ENCODE measurements around the gene CIART. TPM values are rescaled to one million over a fixed set of nuclear protein-coding genes. Genes with fewer than 3 reads are reported as not detected.
"Not testable (repeated sequence)": the region's sequence is repeated elsewhere in the genome, so short reads cannot be mapped to it uniquely, and the experiment has no call there.

The CIART gene
- total RNA-seq, 4 donors from 2014 or later = 3.5 to 28.3 (median 14.2) TPM

DNA sequence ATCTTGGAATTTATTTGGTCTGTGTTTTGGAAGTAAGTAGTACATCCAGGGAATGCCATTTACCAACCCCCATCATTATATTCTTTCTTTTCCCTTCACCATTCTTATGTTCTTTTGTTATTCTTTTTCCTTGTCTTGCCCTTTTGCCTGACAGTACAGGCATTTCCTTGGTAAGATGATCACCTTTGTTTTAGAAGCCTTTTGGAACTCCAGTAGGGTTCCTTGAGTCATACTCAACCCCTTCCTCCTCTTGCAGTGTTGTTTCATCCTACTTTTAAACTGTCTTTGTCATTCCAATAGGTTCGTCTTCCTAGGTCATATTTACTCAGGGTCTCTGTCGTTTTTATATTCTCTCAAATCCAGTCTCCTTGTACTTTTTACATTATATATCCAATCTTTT, 20.5 kb downstream of the CIART start:
- no peak for ATAC-seq
- 68% methylated on average over 2 of the region's 2 CpGs; no CpG with 5 or more reads in 1 of the 2 donors for WGBS, 2 donors (ENCODE audit: low coverage in 1 of 2)
- Histone ChIP-seq H3K27me3 (no peaks in the 10 kb centered on the region), H3K36me3 (peaks cover 0 to 88% of the 10 kb centered on the region in 2 donors), H3K9me3 (no peaks in the 10 kb centered on the region), H3K4me1 (peaks cover 0 to 22% (median 4%) of the 10 kb centered on the region in 3 donors), H3K4me3 (no peak overlapping the region), H3K27ac (peak overlapping the region; percentile 73 to 88 (median 81))
- TF ChIP-seq, protein P1, sequence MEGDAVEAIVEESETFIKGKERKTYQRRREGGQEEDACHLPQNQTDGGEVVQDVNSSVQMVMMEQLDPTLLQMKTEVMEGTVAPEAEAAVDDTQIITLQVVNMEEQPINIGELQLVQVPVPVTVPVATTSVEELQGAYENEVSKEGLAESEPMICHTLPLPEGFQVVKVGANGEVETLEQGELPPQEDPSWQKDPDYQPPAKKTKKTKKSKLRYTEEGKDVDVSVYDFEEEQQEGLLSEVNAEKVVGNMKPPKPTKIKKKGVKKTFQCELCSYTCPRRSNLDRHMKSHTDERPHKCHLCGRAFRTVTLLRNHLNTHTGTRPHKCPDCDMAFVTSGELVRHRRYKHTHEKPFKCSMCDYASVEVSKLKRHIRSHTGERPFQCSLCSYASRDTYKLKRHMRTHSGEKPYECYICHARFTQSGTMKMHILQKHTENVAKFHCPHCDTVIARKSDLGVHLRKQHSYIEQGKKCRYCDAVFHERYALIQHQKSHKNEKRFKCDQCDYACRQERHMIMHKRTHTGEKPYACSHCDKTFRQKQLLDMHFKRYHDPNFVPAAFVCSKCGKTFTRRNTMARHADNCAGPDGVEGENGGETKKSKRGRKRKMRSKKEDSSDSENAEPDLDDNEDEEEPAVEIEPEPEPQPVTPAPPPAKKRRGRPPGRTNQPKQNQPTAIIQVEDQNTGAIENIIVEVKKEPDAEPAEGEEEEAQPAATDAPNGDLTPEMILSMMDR (IDR thresholded peaks at IDR 0.05) = no peak
- TF ChIP-seq EP300 (IDR thresholded peaks at IDR 0.05) (no peak), POLR2AphosphoS5 (IDR thresholded peaks at IDR 0.05) (no peak), POLR2A (IDR thresholded peaks at IDR 0.05) (no peak)

DNA sequence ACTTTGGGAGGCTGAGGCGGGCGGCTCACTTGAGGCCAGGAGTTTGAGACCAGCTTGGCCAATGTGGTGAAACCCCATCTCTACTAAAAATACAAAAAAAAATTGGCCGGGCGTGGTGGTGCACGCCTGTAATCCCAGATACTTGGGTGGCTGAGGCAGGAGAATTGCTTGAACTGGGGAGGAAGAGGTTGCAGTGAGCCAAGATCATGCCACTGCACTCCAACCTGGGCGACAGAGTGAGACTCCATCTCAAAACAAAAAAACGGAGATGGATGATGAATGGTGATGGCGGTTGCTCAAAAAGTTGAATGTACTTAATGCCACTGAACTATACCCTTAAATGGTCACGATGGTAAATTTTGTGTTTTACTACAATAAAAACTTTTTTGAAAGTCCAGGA, 26.2 kb downstream of the CIART start:
- WGBS, 2 donors (ENCODE audit: low coverage in 1 of 2) = 81 to 82% methylated on average over 4 to 9 of the region's 9 CpGs
- H3K9me3 ChIP-seq, H3K4me3 ChIP-seq, H3K27ac ChIP-seq, H3K4me1 ChIP-seq, ATAC-seq, H3K27me3 ChIP-seq: not testable (repeated sequence)
- H3K36me3 ChIP-seq = peaks cover 0 to 63% of the 10 kb centered on the region in 2 donors

DNA sequence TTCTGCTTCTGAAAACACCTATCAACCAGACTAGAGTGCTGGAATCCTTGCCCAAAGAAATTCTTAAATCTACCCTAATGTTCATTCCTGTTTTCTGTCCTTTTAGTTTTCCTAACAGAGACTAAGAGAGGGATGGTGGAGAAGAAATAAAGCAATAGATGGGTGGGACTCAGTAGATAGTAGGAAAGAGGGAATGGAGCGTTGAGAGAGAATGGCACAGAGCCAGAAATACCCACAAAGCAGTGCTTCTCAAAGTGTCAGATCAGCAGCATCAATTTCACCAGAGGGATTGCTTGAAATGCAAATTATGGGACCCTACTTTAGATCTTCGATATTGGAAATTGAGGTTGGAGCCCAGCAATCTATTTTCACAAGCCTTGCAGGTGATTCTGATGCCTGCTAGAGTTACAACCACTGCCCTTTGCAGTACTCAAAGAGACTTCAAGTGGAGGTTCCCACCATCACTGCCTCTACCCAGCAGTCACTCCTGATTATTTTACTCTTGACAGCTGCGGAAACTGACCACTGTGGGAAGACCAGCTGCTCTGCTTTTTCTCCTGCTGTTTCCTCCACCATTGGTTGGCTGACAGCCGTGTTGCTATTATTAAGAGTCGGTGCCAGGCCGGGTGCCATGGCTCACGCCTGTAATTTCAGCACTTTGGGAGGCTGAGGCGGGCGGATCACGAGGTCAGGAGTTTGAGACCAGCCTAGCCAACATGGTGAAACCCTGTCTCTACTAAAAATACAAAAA, 27.6 kb downstream of the CIART start:
- Histone ChIP-seq H3K36me3 (peaks cover 0 to 50% of the 10 kb centered on the region in 2 donors), H3K27ac (no peak overlapping the region), H3K9me3 (no peaks in the 10 kb centered on the region), H3K4me3 (no peak overlapping the region), H3K27me3 (no peaks in the 10 kb centered on the region), H3K4me1 (no peaks in the 10 kb centered on the region)
- WGBS, 2 donors (ENCODE audit: low coverage in 1 of 2) = 85 to 100% methylated on average over 1 to 4 of the region's 10 CpGs
- no peak for ATAC-seq
- no peak for TF ChIP-seq POLR2A (IDR thresholded peaks at IDR 0.05)

DNA sequence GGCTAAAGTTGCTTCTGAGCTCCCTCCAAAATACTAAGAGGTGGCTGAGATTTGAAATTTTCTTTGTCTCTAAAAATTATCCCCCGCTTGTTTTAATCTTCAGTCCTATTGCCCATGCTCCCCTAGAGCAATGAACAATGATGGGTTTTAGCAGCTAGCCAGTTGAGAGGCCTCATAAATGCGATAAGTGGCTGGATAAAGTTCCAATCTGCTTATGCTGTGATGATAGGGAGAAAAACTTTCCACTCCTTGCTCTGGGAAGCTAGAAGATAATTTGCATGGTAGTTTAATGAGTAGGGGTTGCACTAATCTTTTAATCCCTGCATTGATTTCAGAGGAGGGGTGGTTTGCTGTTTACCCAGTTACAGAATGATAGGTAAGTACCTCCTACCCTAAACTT, 29.4 kb downstream of the CIART start:
- WGBS, 2 donors (ENCODE audit: low coverage in 1 of 2) = 93 to 100% methylated on average over 1 to 2 of the region's 2 CpGs
- TF ChIP-seq EP300 (IDR thresholded peaks at IDR 0.05) = no peak

DNA sequence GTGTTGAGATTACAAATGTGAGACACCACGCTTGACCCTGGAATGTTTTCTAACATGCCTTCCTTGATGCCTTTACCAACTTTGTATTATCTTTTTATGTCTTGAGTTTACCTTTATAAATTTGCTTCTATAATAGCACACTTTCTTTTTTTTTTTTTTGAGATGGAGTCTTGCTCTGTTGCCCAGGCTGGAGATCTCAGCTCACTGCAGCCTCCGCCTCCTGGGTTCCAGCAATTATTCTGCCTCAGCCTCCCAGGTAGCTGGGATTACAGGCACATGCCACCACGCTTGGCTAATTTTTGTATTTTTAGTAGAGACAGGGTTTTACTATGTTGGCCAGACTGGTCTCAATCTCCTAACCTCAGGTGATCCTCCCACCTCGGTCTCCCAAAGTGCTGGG, 32.3 kb downstream of the CIART start:
- H3K9me3 ChIP-seq, H3K27me3 ChIP-seq, ATAC-seq, H3K4me1 ChIP-seq, H3K4me3 ChIP-seq, H3K36me3 ChIP-seq, H3K27ac ChIP-seq: not testable (repeated sequence)
- WGBS, 2 donors (ENCODE audit: low coverage in 1 of 2) = 86 to 91% methylated on average over 4 of the region's 4 CpGs

More for the DNA sequence above, 29.4 kb downstream of the CIART start:
- Histone ChIP-seq H3K27ac (no peak overlapping the region), H3K4me3 (no peak overlapping the region), H3K4me1 (no peaks in the 10 kb centered on the region), H3K9me3 (no peaks in the 10 kb centered on the region), H3K27me3 (no peaks in the 10 kb centered on the region), H3K36me3 (peaks cover 0 to 32% of the 10 kb centered on the region in 2 donors)
- no peak for ATAC-seq

DNA sequence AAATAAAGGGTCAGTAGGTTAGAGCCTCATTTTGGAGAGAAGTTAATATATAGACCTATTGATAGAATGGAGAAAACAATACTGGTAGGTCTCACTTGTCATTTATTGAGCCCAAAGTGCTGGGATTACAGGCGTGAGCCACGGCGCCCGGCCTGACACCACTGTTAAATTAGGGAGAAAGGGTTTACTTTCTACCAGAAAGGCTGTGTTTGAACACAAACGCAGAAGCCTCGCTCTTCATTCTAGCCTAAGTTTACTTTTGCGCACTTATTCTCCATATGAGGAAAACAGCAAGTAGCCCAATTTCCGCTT, 38.3 kb downstream of the CIART start:
- ATAC-seq = no peak
- 84 to 85% methylated on average over 7 to 8 of the region's 8 CpGs for WGBS, 2 donors (ENCODE audit: low coverage in 1 of 2)
- peak overlapping the region; percentile 82 to 91 for H3K4me3 ChIP-seq
- no peaks in the 10 kb centered on the region for H3K9me3 ChIP-seq
- no peaks in the 10 kb centered on the region for H3K27me3 ChIP-seq
- TF ChIP-seq, protein P1 (IDR thresholded peaks at IDR 0.05) = no peak
- TF ChIP-seq POLR2AphosphoS5 (IDR thresholded peaks at IDR 0.05) = no peak
- no peak for TF ChIP-seq EP300 (IDR thresholded peaks at IDR 0.05)
- TF ChIP-seq POLR2A (IDR thresholded peaks at IDR 0.05) = no peak
- H3K36me3 ChIP-seq = peaks cover 0 to 13% of the 10 kb centered on the region in 2 donors
- peak overlapping the region; percentile 76 to 89 (median 85) for H3K27ac ChIP-seq
- H3K4me1 ChIP-seq = peaks cover 3 to 31% (median 4%) of the 10 kb centered on the region in 3 donors

DNA sequence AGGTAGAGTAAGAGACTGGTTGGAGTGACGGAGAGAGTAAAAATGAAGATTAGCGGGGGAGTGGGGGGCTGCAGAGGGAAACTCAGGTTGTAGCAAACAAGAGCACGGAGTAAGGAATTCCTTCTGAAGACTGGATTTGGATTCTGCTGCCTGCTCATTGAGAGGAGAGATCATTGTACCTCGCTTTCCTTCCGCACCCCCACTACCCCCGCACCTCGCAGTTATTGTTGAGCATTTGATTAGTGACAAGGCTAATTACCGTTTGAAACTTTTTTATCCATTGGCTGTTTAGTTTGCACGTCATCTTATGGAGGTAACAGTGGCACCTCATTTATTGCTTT, 39.4 kb downstream of the CIART start:
- TF ChIP-seq POLR2AphosphoS5 (IDR thresholded peaks at IDR 0.05) (no peak), POLR2A (IDR thresholded peaks at IDR 0.05) (no peak)
- peak; percentile 3 for ATAC-seq
- H3K4me1 ChIP-seq = peaks cover 3 to 31% (median 4%) of the 10 kb centered on the region in 3 donors
- H3K9me3 ChIP-seq = no peaks in the 10 kb centered on the region
- WGBS, 2 donors (ENCODE audit: low coverage in 1 of 2) = 0% methylated on average over 9 of the region's 9 CpGs
- peaks cover 0 to 25% of the 10 kb centered on the region in 2 donors for H3K36me3 ChIP-seq
- H3K4me3 ChIP-seq = peak overlapping the region; percentile 82 to 91
- H3K27ac ChIP-seq = peak overlapping the region; percentile 76 to 89 (median 85)
- H3K27me3 ChIP-seq = no peaks in the 10 kb centered on the region
